GM18861 (cell line): ENCODE measurements around the gene OPRD1.
A peak's percentile ranks its signal among the peaks of the same experiment; 100 is the strongest.
"Not testable (repeated sequence)": the region's sequence is repeated elsewhere in the genome, so short reads cannot be mapped to it uniquely, and the experiment has no call there.

Experiments
- ATAC-seq: cut with Tn5 transposase; IDR thresholded peaks from one replicate; pipeline ENCODE4 v1.9.1; 2021; ENCODE audit not compliant: unreplicated experiment

The OPRD1 gene

GRCh38 chr1:28840928-28841544 is 29.1 kb downstream of the OPRD1 start:
- no peak for ATAC-seq

DNA sequence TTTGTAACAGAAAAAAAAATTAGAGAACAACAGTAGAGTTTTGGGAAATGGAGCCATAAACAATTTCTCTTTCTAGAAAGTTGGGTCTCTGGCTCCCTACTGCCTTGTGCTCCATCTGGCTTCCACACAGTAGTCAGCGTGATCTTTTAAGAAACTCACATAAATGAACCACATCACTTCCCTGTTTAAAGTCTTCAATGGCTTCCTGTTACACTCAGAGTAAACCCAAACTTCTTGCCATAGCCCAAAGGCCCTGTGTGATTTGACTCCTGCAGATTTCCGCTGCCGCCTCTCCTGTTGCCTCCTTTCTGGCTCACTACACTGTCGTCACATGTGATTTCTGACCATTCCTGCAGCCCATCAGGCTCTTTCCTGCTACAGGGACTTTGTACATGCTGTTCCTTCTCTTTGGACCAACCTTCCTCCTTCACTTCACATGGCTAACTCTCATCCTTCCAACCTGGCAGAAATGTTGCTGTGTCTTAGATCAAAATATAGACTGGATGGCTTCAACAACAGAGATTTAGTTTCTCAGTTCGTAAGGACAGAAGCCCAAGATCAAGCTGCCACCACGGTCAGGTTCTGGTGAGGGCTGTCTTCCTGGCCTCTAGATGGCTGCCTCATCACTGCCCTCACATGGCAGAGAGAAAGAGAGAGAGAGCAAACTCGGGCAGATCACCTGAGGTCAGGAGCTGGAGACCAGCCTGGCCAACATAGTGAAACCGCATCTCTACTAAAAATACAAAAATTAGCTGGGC is 34.0 kb downstream of the OPRD1 start:
- no peak for ATAC-seq

DNA sequence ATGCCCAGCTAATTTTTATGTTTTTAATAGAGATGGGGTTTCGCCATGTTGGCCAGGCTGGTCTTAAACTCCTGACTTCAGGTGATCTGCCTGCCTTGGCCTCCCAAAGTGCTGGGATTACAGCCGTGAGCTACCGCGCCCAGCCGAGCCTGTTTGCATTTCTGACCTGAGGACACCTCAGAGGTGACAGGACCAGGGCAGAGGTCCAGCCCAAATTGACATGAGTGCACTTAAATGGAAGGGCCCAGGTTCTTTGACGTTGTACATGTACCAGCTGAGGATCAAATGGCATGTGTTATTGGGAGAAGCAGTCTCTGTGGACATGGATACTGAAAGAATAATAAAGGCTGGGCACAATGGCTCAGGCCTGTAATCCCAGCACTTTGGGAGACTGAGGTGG is 35.2 kb downstream of the OPRD1 start:
- ATAC-seq, result not testable (repeated sequence)

GRCh38 chr1:28848416-28848815 is 36.4 kb downstream of the OPRD1 start:
- no peak for ATAC-seq

DNA sequence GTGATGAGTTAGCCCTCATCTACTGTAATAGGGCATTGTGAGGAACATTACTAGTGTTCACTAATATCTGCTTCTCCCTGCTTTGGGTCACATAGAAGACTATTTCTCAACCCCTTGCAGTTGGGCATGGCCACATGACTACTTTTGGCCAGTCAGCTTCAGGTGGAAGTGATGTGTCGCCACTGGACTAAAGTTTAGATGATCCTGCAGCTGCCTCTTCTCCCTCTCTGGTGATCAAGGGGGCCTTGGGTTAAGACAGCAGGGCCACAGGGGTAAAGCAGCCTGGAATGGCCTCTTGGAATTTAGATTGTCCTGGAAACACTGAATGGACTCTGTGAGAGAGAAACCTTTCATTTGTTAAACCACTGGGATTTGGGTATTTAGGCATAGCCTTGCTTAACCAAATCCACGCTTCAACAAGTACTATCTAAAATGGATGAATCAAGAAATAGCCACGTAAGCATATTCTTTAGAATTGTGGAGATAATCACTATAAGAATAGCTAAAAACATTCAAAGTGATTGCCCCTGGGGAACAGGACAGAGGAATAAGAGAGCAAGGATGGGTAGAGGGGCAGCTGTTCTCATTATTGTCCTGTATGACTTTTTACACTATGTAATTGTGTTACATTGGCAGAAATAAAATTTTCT is 41.2 kb downstream of the OPRD1 start:
- no peak for ATAC-seq

DNA sequence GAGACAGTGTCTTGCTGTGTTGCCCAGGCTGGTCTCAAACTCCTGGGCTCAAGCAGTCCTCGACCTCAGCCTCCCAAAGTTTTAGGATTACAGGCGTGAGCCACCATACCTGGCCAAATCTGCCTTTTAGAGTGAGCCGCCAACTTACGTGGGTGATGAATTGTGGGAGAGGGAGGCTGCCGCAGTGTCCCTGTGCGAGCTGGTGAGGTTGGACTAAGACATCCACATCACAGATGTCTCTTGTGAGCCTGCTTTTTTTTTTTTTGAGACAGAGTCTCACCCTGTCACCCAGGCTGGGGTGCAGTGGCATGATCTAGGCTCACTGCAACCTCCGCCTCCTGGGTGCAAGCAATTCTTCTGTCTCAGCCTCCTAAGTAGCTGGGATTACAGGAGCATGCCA is 42.4 kb downstream of the OPRD1 start:
- ATAC-seq, result not testable (repeated sequence)

- no peak for ATAC-seq
Observed at GRCh38 chr1:28855046-28855445, 43.1 kb downstream of the OPRD1 start.

GRCh38 chr1:28855469-28855951 is 43.5 kb downstream of the OPRD1 start:
- no peak for ATAC-seq

GRCh38 chr1:28855969-28856368 is 44.0 kb downstream of the OPRD1 start:
- no peak for ATAC-seq

GRCh38 chr1:28860332-28861073 is 48.5 kb downstream of the OPRD1 start:
- peak; percentile 82 for ATAC-seq

DNA sequence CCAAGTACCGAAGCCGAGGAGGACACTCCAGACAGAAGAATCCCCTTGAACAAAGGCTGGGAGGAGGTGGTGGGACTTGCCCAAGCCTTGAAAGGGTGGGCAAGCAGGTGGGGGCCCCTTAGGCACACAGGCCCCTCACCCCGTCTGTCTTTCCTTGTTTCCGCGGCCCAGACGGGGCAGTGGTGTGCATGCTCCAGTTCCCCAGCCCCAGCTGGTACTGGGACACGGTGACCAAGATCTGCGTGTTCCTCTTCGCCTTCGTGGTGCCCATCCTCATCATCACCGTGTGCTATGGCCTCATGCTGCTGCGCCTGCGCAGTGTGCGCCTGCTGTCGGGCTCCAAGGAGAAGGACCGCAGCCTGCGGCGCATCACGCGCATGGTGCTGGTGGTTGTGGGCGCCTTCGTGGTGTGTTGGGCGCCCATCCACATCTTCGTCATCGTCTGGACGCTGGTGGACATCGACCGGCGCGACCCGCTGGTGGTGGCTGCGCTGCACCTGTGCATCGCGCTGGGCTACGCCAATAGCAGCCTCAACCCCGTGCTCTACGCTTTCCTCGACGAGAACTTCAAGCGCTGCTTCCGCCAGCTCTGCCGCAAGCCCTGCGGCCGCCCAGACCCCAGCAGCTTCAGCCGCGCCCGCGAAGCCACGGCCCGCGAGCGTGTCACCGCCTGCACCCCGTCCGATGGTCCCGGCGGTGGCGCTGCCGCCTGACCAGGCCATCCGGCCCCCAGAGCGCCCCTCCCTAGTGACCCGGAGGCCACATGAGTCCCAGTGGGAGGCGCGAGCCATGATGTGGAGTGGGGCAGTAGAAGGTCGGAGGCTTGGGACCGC is 50.8 kb downstream of the OPRD1 start:
- ATAC-seq, result no peak

GRCh38 chr1:28864695-28865094 is 52.7 kb downstream of the OPRD1 start:
- ATAC-seq, result no peak

GRCh38 chr1:28865997-28866650 is 54.2 kb downstream of the OPRD1 start:
- no peak for ATAC-seq

DNA sequence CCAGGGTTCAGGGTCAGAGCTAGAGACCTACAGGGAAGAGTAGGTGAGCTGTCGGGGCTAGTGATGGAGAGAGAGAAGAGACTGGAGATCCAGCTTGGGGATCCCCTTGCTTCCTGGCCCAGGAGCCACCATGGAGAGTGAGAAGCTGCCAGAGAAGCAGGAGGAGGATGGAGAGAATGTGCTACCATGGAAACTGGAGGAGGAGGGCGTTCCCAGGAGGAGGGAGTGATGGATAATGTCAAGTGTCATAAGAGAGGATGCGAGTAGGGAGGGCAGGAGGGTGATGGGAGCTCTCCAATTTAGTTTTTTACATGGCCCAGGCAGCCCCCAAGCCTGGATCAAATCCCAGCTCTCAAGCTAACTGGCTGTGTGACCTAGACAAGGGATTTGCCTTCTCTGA is 55.9 kb downstream of the OPRD1 start:
- no peak for ATAC-seq

DNA sequence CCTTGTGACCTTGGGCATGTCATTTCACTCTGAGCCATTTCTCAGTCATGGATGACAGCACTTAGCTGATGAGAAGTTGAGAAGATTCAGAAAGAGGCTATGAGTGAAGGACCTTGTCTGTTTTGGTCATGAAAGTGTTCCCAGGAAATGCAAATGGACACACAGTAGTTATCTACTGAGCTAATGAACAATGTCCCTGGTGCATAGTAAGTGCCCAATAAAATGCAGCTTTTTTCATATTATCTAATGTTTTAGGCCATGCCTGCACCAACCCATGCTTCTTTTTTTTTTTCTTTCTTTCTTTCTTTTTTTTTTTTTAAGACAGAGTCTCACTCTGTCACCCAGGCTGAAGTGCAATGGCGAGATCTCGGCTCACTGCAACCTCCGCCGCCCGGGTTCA is 58.0 kb downstream of the OPRD1 start:
- no peak for ATAC-seq

DNA sequence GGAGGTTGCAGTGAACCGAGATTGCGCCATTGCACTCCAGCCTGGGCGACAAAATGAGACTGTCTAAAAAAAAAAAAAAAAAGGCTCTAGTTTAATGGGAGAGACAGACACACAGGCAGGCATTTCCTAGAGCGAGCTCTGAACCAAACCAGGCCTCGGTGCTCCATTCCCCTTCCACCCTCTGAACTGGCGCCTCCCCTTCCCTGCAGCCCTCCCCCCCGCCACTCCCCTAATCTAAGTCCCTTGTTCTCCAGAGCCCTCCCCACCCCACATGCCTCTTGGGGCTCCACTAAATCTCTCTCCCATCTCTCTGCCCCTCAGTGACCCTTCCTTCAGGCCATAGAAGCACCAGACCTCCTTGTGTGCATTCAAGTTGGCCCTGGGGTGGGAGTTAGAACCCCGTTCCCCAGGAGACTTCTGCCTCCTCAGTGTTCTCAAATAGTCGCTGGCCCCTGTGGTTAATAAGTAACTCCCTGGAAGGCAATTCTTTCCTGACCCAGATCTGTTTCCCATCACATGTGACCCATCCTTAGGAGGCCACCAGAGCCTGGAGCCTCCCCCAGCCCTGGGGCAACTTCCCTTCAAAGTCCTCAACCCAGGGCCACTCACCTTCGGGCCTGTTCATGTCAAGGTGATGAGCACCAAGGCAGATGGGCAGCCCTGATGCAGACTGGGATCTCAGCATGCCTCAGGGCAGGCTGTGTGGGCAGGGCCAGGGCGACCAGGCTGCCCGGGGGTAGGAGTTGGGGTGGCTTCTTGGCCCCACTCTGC is 59.8 kb downstream of the OPRD1 start:
- no peak for ATAC-seq

DNA sequence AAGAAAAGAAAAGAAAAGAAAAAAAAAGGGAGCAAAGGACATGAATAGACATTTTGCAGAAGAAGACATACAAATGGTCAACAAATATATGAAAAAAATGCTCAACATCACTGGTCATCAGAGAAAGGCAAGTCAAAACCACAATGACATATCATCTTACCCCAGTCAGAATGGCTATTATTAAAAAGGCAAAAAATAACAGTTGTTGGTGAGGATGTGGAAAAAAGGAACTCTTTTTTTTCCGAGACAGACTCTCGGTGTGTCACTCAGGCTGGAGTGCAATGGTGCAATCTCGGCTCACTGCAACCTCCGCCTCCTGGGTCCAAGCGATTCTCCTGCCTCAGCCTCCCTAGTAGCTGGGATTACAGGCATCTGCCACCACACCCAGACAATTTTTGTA is 63.2 kb downstream of the OPRD1 start:
- not testable (repeated sequence) for ATAC-seq

DNA sequence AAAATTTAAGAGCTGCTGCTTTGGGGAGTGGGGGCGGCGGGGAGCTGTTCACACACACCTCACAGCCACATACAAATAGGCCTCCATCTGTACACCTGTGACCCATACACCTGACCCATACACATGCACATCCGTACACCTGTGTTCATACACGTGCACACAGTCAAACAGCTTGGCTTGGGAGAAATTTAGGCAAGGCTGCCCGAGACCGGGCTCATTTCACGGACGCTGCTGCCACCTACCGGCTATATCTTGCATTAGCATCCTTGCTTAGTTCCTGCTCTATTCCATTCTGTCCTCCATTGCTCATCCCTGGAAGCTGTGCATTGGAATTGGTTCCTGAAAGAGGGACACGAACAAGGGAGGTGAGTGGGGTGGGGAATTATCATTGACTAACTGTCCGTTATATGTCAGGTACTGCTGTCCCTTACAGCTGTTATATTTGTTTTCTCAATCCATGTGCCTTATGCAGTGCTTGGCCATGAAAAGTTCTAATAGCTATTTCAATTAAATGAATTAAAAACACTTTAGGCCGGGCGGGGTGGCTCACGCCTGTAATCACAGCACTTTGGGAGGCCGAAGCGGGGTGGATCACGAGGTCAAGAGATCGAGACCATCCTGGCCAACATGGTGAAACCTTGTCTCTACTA is 65.3 kb downstream of the OPRD1 start:
- peak; percentile 45 for ATAC-seq

DNA sequence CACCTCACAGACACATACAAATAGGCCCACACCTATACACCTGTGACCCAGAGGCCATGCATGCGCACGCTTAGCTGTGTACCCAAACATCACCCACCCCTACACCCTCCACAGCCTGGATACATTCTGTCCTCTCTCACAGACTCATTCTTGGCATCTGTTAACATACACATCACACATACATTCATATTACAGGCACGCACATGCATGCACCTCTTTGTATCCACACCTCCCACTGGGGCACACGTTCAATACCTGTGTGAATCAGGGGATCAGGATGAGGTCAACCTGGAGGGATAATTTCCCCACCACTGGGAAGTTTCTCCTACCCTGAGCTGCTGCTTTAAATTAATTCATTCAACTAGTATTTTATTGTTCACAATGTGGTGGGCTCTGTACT is 66.8 kb downstream of the OPRD1 start:
- no peak for ATAC-seq
